GM18502 (cell line): ENCODE results near the gene PPFIA3.
"Not testable (repeated sequence)": the region's sequence is repeated elsewhere in the genome, so short reads cannot be mapped to it uniquely, and the experiment has no call there.

Experiments
- ATAC-seq: cut with Tn5 transposase; IDR thresholded peaks from one replicate; pipeline ENCODE4 v1.9.1; 2021; ENCODE audit warnings: mild to moderate bottlenecking; ENCODE audit not compliant: unreplicated experiment, poor library complexity

Gene PPFIA3

DNA sequence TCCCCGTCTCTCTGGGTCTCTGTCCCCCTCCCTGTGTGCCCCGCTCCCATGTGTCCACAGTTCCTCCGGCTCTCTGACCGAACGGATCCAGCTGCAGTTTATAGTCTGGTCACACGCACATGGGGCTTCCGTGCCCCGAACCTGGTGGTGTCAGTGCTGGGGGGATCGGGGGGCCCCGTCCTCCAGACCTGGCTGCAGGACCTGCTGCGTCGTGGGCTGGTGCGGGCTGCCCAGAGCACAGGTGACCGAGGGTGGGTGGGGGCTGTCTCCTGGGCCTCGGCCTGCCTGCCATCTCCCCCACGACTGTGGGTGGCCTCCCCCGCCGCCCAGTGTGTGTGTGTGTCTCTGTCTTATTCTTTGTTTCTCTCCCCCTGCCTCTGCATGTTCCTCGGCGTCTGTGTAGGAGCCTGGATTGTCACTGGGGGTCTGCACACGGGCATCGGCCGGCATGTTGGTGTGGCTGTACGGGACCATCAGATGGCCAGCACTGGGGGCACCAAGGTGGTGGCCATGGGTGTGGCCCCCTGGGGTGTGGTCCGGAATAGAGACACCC lies 48.6 kb downstream of the PPFIA3 start:
- ATAC-seq: no peak

DNA sequence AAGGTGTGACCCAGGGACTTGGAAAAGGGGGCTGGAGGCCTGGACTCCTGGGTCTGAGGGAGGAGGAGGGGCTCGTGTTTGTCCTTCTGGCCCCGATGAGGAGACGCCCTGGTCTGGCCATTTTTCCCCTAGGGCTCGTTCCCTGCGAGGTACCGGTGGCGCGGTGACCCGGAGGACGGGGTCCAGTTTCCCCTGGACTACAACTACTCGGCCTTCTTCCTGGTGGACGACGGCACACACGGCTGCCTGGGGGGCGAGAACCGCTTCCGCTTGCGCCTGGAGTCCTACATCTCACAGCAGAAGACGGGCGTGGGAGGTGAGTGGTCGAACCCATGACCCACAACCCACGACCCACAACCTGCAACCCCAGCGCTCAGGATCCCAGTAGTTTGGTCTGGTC lies 49.1 kb downstream of the PPFIA3 start:
- ATAC-seq: no peak

DNA sequence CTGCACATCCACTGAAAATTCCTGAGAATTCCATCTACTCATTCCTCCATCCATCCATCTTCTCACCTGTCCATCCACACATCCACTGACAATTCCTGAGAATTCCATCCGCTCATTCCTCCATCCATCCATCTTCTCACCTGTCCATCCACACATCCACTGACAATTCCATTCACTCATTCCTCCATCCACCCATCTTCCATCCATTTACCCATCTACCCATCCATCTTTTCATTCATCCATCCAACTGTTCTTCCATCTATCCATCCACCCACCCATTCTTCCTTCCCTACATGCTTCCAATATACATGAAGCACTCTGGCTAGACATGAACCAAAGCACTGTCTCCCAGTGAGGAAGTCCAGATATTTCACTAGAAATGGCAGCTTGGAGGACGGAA lies 53.9 kb downstream of the PPFIA3 start:
- ATAC-seq: no peak

DNA sequence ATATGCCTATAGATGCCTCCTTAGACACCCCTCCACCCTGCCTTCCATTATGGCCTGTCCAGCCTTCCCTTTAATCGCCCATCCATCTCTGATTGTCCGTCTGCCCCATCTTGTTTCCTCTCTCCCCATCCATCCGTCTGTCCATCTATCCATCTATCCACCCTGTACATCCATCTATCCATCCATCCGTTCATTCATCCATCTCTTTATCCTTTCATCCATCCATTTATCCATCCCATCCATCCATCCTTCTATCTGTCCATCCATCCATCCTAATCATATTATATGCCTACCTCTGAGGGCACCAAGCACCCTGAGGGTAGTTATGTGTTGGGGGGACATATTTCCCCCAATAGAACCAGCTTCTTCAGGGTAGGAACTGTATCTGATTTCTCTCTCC lies 61.3 kb downstream of the PPFIA3 start:
- ATAC-seq: no peak

DNA sequence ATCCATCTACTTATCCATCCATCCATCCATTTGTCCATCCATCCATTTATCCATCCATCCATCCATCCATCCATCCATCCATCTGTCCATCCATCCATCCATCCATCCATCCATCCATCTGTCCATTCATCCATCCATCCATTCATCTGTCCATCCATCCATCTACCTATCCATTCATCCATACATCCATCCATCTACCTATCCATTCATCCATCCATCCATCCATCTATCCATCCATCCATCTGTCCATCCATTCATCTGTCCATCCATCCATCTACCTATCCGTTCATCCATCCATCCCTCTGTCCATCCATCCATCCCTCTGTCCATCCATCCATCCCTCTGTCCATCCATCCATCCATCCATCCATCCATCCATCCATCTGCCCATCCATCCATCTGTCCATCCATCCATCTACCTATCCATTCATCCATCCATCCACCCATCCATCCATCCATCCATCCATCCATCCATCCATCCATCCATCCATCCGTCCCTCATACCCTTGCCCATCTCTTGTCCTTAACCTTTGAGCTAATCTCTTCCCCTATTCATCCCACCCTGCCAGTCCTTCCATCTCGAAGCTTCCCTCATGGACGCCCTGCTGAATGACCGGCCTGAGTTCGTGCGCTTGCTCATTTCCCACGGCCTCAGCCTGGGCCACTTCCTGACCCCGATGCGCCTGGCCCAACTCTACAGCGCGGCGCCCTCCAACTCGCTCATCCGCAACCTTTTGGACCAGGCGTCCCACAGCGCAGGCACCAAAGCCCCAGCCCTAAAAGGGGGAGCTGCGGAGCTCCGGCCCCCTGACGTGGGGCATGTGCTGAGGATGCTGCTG lies 62.9 kb downstream of the PPFIA3 start:
- not testable (repeated sequence) for ATAC-seq

DNA sequence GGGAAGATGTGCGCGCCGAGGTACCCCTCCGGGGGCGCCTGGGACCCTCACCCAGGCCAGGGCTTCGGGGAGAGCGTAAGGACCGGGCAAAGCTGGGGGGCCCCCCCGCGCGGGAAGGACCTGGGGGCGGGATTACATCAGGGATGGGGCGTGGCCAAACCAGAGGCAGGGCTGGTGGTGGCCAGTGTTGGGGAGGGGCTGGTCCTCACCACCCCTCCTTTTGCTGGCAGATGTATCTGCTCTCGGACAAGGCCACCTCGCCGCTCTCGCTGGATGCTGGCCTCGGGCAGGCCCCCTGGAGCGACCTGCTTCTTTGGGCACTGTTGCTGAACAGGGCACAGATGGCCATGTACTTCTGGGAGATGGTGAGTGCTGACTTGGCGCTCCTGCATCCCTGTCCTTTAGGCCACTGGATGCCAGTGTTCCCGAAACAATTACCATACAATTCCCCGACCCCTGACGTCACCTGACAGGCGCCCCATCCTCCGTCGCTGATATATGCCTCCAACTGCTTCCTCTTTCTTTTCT lies 63.6 kb downstream of the PPFIA3 start:
- no peak for ATAC-seq

DNA sequence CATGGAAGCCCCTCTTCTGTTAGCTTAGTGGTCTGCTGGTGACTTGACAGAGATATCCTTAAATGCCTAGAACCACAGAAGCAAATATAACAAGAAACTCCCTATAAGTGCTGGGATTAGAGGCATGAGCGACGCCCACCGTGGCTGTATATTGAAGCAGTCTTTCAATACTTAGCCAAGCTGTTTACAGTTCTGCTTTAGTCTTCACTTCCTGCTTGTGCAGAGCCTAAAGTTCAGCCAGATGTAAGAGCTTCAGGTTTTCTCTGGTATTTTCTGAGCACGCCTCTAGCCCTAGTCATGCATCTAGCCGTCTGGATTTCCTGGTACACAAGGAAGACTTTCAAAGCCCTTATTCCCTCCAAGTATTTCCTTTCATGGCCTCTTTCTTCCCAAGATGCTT lies 66.8 kb downstream of the PPFIA3 start:
- ATAC-seq: no peak

DNA sequence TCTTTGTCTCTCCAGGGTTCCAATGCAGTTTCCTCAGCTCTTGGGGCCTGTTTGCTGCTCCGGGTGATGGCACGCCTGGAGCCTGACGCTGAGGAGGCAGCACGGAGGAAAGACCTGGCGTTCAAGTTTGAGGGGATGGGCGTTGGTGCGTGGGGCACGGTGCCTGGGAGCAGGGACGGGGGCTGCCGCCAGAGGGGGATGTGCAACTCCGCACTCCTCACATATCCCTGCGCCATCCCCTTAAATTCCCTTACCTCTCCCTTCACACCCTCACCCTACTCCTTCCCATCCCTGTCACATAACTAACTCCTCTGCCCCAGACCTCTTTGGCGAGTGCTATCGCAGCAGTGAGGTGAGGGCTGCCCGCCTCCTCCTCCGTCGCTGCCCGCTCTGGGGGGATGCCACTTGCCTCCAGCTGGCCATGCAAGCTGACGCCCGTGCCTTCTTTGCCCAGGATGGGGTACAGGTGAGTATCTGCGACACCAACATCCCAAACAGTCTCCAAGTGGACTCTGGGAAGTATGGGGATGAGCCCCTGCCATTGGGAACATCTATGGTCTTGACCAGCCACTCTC lies 69.4 kb downstream of the PPFIA3 start:
- no peak for ATAC-seq

DNA sequence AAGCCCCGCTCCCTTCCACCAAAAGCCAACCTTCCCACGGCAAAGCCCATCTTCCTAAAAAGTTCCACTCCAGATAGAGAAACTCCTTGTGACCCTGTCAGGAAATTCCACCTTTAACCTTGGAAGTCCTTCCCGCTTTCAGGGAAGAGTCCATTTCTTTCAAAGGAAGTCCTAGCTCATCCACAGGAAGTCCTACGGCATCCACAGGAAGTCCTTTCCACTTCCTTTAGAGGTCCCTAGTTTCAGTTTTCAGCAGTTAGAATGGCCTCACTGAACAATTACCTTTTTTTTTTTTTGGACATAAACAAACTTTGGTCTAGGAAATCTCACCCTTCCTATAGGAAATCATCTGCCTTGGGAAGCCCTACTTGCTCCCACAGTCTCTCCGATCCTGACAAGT lies 69.9 kb downstream of the PPFIA3 start:
- ATAC-seq: no peak

DNA sequence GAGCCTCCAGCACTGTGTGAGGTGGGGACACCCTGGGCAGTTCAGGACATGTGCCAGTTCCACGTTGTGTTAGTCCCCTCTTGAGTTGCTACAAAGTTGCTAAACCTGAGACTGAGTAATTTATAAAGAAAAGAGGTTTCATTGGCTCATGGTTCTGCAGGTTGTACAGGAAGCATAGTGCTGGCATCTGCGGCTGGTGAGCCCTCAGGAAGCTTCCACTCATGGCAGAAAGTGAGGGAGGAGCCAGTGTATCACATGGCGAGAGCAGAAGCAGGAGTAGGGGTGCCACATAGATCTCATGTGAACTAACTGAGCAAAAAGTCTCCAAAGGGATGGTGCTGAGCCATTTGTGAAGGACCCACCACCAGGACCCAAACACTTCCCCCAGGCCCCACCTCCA lies 71.4 kb downstream of the PPFIA3 start:
- ATAC-seq: no peak

DNA sequence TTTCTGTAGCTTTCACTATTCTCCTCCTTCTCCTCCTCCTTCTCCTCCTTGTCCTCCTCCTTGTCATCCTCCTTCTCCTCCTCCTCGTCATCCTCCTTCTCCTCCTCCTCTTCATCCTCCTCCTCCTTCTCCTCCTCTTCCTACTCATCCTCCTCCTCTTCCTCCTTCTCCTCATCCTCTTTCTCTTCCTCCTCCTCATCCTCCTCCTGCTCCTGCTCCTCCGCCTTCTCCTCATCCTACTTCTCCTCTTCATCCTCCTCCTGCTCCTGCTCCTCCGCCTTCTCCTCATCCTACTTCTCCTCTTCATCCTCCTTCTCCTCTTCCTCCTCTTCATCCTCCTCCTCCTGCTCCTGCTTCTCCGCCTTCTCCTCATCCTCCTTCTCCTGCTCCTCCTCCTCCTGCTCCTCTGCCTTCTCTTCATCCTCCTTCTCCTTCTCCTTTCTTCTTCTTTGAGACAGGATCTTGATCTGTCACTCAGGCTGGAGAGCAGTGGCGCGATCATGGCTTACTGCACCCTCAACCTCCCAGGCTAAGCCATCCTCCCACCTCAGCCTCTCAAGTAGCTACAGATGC lies 74.6 kb downstream of the PPFIA3 start:
- ATAC-seq: no peak

DNA sequence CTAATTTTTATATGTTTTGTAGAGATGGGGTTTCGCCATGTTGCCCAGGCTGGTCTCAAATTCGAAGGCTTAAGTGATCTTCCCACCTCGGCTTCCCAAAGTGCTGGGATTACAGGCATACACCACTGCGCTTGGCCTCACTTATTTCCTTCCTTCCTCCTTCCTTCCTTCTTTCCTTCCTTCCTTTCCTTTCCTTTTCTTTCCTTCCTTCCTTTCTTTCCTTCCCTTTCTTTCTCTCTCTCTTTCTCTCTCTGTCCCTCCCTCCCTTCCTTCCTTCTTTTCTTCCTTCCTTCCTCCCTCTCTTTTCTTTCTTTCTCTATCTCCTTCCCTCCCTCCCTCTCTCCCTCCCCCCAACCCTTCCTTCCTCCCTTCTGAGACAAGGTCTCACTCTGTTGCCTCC lies 75.1 kb downstream of the PPFIA3 start:
- no peak for ATAC-seq

DNA sequence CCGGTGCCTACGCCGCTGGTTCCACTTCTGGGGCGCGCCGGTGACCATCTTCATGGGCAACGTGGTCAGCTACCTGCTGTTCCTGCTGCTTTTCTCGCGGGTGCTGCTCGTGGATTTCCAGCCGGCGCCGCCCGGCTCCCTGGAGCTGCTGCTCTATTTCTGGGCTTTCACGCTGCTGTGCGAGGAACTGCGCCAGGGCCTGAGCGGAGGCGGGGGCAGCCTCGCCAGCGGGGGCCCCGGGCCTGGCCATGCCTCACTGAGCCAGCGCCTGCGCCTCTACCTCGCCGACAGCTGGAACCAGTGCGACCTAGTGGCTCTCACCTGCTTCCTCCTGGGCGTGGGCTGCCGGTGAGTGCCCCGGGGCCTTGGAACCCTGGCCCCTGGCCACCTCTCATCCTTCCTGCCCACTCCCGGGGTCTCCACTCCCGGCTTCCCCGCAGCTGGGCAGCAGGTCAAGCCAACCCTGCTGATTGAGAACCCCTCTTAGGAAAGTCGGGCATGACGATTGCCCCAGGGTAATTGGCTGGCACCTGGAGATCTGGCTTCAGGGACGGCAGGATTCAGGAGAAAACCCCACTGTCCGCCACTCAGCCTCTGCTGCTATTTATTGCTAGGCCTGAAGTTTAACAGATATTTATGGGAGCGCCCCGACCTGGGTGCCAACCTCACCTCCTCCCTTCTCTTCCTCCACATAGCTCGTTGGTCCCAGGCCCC lies 77.3 kb downstream of the PPFIA3 start:
- no peak for ATAC-seq

DNA sequence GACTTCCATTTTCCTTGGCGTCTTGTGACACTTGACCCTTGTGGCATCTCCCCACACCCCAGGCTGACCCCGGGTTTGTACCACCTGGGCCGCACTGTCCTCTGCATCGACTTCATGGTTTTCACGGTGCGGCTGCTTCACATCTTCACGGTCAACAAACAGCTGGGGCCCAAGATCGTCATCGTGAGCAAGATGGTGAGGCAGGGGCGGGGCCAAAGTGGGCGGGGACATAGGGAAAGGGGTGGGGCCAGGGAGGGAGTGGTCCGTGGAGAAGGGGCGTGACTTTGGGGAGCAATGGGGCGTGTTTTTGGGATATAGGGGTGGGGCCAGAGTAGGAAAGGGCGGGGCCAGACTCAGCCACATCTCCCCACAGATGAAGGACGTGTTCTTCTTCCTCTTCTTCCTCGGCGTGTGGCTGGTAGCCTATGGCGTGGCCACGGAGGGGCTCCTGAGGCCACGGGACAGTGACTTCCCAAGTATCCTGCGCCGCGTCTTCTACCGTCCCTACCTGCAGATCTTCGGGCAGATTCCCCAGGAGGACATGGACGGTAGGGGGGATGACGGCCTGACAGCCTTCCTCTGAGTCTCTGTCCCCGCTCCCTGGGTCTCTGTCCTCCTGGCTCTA lies 81.0 kb downstream of the PPFIA3 start:
- no peak for ATAC-seq
